Posterior vena cava (tissue), 2 donors: ENCODE results near the gene KIF25. TPM values are rescaled to one million over a fixed set of nuclear protein-coding genes. Genes with fewer than 3 reads are reported as not detected.
"Not testable (repeated sequence)": the region's sequence is repeated elsewhere in the genome, so short reads cannot be mapped to it uniquely, and the experiment has no call there.

Experiments used
- DNase-seq: peaks from one replicate; pipeline ENCODE4 v3.0.0-alpha.2; 2020; ENCODE audit warnings: low spot score
- intact Hi-C, 2 donors: fragments of 100-400 bp; cut with DNase I; formaldehyde crosslinking; loops; one replicate each; pipeline versions ENCODE4 v1.14.1 to v1.14.2; 2022 to 2023
- total RNA-seq, 2 donors: library from RNA; stranded (reverse); fragmentation: NEBNext Ultra II Directional; extraction: Animal tissue kit (Norgen Biotek cat#: 25700); gene quantifications; one replicate each; pipeline ENCODE4 v1.2.1, GENCODE V29; 2021
- donor health status: DM: yes; HTN: yes; CAD: no.
- donor health status: DM: yes; HTN: yes; CAD: no.

KIF25 gene
- total RNA-seq, 2 donors from 2014 or later = not detected

DNA sequence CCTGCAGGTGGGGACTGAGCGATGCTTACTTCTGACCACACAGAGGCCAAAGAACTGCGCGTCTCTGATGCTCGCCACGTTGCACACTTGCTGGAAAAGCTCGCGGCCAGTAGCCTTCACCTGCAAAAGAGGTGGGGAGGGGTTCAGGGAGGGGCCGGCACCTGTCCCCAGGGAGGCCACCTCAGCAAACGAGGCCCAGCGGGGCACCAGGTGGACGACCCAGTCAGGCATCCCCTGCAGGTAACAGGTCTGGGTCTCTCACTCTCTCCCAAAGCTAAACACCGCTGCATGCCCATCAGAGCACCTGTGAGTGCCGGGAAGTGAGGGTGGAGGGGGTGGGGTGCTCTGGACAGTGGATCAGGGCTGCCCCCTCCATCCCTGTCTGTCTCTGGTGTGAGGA, 77.7 kb downstream of the KIF25 start:
- DNase-seq = no peak
- intact Hi-C loops = no loop called here

DNA sequence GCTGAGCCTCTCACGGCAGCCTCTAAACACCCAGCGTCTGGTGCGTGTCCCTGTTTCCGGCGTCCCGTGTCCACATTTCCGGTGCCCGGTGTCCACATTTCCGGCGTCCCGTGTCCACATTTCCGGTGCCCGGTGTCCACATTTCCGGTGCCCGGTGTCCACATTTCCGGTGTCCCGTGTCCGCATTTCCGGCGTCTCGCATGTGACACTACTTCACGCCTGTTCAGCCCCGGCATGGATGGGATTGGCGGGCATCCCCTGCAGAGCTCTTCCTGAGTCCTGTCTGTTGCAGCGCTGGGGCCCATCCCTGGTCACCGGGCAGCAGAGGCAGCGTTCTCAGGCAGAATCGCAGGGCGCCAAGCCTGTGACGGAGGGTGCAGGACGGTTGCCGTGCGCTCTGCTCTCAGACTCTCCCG, 78.3 kb downstream of the KIF25 start:
- intact Hi-C loops = no loop called here

DNA sequence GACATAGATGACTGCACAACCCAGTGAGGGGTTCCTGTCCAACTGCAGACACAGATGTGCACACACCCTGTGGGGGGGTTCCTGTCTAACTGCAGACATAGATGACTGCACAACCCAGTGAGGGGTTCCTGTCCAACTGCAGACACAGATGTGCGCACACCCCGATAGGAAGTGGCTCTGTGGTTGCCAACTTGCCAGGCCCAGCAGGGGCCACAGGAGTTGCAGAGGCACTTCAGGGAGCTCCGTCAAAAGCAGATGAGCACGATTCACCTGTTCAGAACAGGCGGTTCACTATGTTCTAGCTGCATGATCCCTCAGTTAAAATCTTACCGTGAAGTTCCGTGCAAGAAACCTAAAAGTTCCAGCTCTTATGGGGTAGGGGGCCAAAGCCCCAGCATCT, 79.9 kb downstream of the KIF25 start:
- DNase-seq, intact Hi-C loops: not testable (repeated sequence)

More for the DNA sequence above, 78.3 kb downstream of the KIF25 start:
- DNase-seq = no peak

- DNase-seq = no peak
Observed at GRCh38 chr6:168078175-168078942, 80.9 kb downstream of the KIF25 start.

DNA sequence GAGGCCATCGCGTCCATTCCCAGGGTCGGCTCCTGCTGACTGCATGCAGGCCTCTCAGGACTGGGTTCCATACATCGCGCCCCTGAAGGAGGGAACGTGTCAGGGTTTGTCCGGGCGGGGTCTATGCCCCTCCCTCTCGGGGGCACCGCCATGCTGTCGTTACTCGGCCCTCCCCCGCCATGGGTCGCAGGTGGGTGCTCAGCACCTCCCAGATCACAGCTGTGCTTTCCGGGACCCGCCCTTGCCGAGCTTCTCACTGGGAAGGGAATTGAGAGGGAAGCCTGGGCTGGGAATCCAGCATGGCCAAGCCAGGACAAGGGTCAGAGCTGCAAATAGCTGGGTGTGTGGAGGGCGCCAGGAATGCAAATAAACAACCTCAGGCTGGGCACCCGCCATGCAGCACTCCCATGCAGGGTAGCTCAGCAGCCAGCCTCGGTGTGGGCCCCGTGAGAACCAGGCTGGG, 81.5 kb downstream of the KIF25 start, which contains the start of gene FRMD1:
Gene FRMD1, minus strand, starts transcription at position 270 of the 463 bp plus-strand sequence. Its CDS starts 118 bp downstream, at position 152.
- intact Hi-C loops = no loop called here
- DNase-seq = no peak

More at GRCh38 chr6:168078175-168078942, 80.9 kb downstream of the KIF25 start:
- intact Hi-C loops = no loop called here

DNA sequence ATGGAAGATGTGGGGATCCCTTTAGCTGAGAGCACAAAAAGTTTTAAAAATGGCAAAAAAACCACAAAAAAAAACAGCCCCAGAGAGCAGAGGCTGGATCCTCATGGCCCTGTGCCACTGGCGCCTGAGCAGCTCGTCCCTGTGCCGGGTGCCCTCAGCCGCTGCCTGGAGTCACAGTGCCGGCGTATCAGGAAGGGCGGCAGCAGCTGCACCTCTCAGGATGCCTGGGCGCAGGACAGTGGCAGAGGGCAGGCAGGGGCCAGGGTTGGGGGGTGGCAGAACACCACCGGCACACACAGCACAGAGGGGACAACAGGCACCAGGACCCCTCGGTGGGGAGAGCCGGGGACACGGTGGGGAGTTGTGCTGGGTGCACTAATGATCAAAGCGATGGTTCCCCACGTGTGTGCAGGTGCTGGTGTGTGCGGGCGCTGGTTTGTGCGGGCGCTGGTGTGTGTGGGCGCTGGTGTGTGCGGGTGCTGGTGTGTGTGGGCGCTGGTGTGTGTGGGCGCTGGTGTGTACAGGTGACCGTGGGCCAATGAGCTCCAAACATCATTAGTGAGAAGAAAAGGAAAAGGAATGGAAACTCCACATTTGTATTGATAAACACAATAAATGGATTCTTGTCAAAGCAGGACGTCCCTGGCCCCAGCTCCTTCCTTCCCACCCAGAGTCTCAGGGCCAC, 83.1 kb downstream of the KIF25 start:
- intact Hi-C loops = no loop called here
- no peak for DNase-seq

DNA sequence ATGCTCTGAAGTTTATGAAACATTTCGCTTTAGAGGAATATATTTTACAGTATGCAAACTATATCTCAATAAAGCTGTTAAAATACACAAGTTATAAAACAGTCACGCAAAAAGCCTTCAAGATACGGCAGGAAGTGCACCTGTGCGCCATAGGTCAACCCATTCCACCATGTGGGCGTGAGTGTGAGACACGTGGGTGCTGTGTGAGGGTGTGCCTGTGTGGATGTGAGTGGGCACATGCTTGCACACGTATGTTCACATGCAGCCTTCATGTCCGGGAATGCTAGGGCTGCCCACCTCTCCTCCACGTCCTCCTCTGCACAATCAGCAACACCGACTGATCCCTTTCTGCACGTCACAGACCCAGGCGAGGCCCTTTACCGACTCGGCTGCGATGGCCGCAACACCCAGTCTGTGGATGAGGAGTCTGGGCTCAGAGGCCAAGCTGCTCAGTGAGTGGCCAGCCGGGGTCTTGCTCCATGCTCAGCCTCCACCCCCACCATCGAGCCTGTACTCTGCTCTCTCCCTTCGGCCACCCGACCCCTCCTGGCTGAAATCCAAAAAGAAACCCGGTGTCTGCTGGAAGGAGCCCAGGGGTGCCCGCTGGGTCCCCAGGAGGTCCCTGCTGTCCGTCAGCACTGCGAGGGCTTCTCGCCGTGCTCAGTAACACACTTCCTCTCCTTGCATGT, 84.5 kb downstream of the KIF25 start:
- no peak for DNase-seq
- intact Hi-C loops = no loop called here

DNA sequence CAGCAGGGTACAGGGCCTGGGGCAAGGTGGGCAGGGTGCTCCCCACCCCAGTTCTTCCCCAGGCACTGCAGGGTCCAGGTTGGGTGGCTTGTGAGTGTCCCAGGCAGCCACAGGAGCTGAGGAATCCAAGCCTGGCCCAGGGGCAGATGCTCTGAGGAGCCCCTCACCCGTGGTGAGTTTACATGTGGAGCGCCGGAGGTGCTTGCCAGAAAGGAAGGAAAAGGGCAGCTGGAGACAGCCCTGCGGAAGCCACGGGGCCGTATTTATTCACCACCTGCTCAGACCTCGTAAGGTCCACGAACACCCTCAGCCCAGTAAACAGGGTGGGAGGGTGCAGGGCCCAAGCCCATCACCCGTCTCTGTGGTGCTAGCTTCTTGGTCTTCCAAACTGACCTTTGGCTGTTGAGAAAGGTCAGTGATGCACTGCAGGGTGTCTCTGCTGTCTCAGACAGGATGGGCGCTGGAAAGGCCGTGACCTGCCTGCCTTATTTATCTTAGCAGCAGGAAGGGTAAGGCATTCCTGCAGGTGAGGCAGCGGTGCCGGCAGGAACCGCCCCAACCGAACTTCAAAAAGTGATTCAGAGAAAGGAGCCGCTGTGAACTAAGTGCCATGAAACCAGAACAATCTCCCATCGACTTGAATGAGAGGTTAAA, 85.5 kb downstream of the KIF25 start:
- no peak for DNase-seq
- intact Hi-C loops = no loop called here

DNA sequence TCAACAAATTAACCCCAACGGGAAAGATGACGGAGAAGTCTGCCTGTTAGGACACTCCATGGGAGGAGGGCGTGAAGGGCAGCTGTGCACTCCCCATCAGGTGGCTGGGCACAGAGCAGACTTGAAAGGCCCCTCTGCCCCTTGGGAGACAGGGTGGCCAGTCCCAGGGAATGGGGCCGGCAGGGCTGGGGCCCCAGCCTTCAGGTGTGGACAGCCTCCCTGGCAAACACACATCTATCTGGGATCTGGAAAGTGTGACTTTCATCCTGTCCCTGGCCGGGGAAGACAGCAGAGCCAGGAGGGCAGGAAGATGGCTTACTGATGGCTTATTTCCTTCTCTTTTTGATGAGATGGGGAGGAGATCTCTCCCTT, 86.0 kb downstream of the KIF25 start:
- intact Hi-C loops = no loop called here

DNA sequence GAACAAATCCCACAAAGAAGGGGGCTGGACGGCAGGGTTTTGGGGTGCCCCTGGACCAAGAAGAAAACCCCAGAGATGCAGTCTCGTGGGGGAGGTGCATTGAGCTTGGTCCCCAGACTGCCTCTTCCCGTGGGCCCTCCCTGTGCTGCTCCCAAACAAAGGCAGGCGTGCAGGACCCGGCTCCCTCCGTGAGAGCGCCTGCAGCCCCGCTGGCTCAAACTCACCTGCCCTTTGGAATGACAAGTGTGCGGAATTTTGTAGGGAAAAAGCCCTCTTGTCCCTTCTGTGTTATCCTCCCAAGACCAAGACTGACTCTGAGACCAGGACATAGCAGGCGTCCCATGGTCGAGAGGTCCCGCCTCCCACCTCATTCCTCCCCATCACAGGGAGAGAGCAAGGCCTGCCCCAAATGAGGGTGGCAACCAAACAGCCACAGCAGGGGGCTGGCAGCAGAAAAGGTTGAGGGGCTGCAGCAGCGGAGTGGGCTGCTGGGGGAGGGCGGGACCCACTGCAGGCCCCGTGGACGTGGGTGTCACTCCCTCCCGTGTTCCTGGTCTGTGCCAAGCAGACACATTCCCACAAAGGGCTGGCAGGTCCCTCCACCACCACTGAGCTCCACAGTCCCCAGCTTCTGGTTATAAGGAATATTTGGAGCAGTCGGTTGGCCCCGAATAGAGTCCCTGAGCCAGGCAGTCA, 87.1 kb downstream of the KIF25 start:
- intact Hi-C loops = no loop called here
- DNase-seq = no peak

More for the DNA sequence above, 86.0 kb downstream of the KIF25 start:
- DNase-seq = no peak

DNA sequence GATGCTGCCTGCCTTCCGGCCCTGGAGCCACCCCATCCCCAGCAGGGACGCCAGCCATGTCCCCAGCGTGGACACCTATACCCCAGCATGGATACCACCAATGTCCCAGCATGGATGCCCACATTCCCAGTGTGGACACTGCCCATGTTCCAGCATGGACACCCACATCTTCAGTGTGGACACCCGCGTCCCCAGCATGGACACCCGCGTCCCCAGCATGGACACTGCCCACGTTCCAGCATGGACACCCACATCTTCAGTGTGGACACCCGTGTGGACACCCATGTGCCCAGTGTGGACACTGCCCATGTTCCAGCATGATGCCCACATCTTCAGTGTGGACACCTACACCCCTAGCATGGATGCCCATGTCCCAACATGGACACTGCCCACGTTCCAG, 88.6 kb downstream of the KIF25 start:
- intact Hi-C loops = no loop called here
- DNase-seq = no peak

GRCh38 chr6:168086616-168087015, 89.1 kb downstream of the KIF25 start:
- DNase-seq = no peak
- intact Hi-C loops = no loop called here

- no peak for DNase-seq
- intact Hi-C loops = no loop called here
Observed at GRCh38 chr6:168087436-168088160, 90.1 kb downstream of the KIF25 start.

DNA sequence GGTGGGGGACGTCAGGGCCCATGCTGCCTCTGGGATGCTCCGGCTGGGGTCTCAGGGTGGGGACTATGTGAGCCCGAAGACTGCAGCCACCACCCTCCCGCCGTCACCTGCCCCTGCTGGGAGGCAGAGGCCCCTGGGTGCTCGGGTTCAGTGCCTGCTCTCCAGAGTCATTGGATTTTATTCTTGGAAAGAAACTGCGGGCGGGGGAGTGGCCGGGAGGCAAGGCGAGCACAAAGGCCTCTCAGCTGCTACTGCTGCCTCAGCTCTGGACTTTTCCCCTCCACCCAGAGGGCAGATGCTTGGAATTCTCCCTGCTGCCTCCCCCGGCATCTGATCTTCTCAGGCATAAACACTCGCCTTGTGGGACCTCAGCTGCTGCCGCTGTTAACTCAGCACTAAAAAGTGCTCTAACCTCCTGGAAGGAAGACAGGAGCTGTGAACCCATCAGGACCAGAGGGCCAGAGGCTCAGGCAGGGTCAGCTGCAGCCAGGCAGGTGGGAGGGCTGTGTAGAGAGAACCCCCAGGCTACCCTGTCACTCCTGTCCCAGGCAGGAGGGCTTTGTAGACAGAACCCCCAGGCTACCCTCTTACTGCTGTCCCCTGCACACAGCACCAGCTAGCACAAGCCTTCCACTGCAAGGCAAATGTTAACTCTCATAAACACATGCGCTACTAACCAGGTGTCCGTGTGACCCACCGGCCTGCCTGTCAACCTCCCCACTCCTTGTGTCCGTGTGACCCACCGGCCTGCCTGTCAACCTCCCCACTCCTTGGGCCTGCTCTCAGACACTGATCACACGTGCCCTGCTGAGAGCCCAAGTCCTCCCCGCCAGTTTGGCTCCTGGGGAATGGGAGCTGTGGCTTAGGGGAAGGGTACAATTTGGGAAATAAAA, 90.9 kb downstream of the KIF25 start:
- intact Hi-C loops = no loop called here
- DNase-seq = peak; percentile 58

GRCh38 chr6:168089186-168090063, 92.0 kb downstream of the KIF25 start:
- peak; percentile 77 for DNase-seq
- intact Hi-C loops = no loop called here

DNA sequence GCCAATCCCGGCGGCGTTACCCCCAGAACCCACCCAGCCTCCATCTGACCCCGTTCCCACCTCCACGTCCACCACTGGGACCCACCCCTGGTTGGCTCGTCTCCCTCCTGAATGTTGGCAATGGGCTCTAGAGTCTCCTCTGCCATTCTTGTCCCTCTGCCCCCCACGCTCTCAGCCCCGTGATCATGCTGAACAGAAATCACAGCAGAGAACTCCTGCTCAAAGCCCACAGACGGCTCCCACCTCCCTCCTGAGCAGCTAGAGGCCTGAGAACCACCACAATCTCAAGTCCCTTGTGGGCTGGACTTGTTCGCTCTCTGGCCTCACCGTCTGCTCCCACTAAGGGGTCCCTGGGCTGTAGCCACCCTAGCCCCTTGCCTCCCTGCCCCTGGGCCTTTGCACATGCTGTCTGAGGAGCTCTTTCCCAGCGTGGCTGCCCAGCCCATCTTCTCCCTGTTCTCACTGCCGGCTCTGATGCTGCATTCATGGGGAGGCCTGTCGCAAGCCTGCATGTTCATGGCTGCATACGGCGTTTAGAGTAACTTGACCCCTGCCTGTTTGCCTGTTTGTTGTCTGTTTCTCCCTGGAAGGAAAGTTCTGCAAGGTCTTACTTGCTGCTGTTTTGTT, 92.7 kb downstream of the KIF25 start:
- peak; percentile 71 for DNase-seq
- intact Hi-C loops = no loop called here
